Measurements from ENCODE around the gene CLEC4C. TPM values are rescaled to one million over a fixed set of nuclear protein-coding genes. Genes with fewer than 3 reads are reported as not detected.

The CLEC4C gene
- total RNA-seq (2012; rRNA removed) (not detected in 2 replicates), polyA plus RNA-seq (2012; rRNA removed) (not detected in 2 replicates), Bru-seq, nascent RNA (not detected), BruChase-seq, experiment 1, labeled RNA remaining after a 6-hour chase (not detected), BruChase-seq, experiment 2, labeled RNA remaining after a 2-hour chase (not detected)
- polyA plus RNA-seq (2012; cell fraction: cytosol; rRNA removed) = not detected in 2 replicates
- not detected in 2 replicates for polyA plus RNA-seq (2012; cell fraction: nucleus; rRNA removed; ENCODE audit: low replicate concordance)
- long read RNA-seq = 0 reads

- dilution Hi-C loops (cut with HindIII; ENCODE audit: low sequenced_read_pairs, unreplicated experiment) = no loop called here
- H3K9me1 ChIP-seq (ENCODE audit: insufficient read depth, low read length) = no peaks in the 10 kb centered on the region
- in situ Hi-C loops (cut with MboI; ENCODE audit: low sequenced_read_pairs) = no loop called here
- no peak within 1 kb of the TSS for H3K9ac ChIP-seq (ENCODE audit: low read depth, low read length)
- no peak within 1 kb of the TSS for H3K56ac ChIP-seq (ENCODE audit: extremely low read depth, insufficient read depth, low read length)
- H3K4me1 ChIP-seq (ENCODE audit: control insufficient read depth, insufficient read depth, low read length) = no peaks in the 10 kb centered on the region
- H2BK120ac ChIP-seq (ENCODE audit: low read depth, low read length) = no peak within 1 kb of the TSS
- H3K79me1 ChIP-seq (ENCODE audit: low read depth in 1 of 2, low read length in 2 of 2) = no peaks in the 10 kb centered on the region
- no peak for DNase-seq
- no peak for TF ChIP-seq MAFK (IDR thresholded peaks at IDR 0.05; ENCODE audit: low read depth, low read length)
- TF ChIP-seq, protein P1, sequence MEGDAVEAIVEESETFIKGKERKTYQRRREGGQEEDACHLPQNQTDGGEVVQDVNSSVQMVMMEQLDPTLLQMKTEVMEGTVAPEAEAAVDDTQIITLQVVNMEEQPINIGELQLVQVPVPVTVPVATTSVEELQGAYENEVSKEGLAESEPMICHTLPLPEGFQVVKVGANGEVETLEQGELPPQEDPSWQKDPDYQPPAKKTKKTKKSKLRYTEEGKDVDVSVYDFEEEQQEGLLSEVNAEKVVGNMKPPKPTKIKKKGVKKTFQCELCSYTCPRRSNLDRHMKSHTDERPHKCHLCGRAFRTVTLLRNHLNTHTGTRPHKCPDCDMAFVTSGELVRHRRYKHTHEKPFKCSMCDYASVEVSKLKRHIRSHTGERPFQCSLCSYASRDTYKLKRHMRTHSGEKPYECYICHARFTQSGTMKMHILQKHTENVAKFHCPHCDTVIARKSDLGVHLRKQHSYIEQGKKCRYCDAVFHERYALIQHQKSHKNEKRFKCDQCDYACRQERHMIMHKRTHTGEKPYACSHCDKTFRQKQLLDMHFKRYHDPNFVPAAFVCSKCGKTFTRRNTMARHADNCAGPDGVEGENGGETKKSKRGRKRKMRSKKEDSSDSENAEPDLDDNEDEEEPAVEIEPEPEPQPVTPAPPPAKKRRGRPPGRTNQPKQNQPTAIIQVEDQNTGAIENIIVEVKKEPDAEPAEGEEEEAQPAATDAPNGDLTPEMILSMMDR (conservative IDR thresholded peaks at IDR 0.05; ENCODE audit: low read depth, low read length) = no peak
- no peak for TF ChIP-seq BHLHE40 (IDR thresholded peaks at IDR 0.05; ENCODE audit: low read depth, low read length)
- TF ChIP-seq RAD21 (IDR thresholded peaks at IDR 0.05; ENCODE audit: low read length) = no peak
- TF ChIP-seq RCOR1 (IDR thresholded peaks at IDR 0.05; ENCODE audit: insufficient replicate concordance, low read length) = no peak
- no peak for TF ChIP-seq POLR2A (IDR thresholded peaks at IDR 0.05; ENCODE audit: low read depth, low read length)
- no peak for TF ChIP-seq ELK1 (IDR thresholded peaks at IDR 0.05; ENCODE audit: borderline replicate concordance, low read depth, low read length)
- no peak for TF ChIP-seq RFX5 (IDR thresholded peaks at IDR 0.05; ENCODE audit: low read depth, low read length)
- TF ChIP-seq CHD1 (IDR thresholded peaks at IDR 0.05; ENCODE audit: low read depth, low read length) = no peak
- no peak for TF ChIP-seq CEBPB (IDR thresholded peaks at IDR 0.05; ENCODE audit: low read depth, low read length)
- TF ChIP-seq MAZ (IDR thresholded peaks at IDR 0.05; ENCODE audit: borderline replicate concordance, low read depth, low read length) = no peak
- TF ChIP-seq MXI1 (IDR thresholded peaks at IDR 0.05; ENCODE audit: borderline replicate concordance, low read depth, low read length) = no peak
- TF ChIP-seq, protein P2, sequence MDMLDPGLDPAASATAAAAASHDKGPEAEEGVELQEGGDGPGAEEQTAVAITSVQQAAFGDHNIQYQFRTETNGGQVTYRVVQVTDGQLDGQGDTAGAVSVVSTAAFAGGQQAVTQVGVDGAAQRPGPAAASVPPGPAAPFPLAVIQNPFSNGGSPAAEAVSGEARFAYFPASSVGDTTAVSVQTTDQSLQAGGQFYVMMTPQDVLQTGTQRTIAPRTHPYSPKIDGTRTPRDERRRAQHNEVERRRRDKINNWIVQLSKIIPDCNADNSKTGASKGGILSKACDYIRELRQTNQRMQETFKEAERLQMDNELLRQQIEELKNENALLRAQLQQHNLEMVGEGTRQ (IDR thresholded peaks at IDR 0.05; ENCODE audit: low read depth, low read length) = no peak
- no peak for TF ChIP-seq NFE2L2 (IDR thresholded peaks at IDR 0.05; ENCODE audit: low read depth, low read length)
- TF ChIP-seq FOS (IDR thresholded peaks at IDR 0.05; ENCODE audit: low read depth, low read length) = no peak
- no peak for TF ChIP-seq SMC3 (IDR thresholded peaks at IDR 0.05; ENCODE audit: low read depth, low read length)
- H4K20me1 ChIP-seq (ENCODE audit: insufficient read depth, low read length) = no peaks in the 10 kb centered on the region
- H4K8ac ChIP-seq (ENCODE audit: low read depth in 2 of 2, low read length in 2 of 2) = no peak within 1 kb of the TSS
- no peak within 1 kb of the TSS for H3K23ac ChIP-seq (ENCODE audit: low read depth, low read length)
- H4K5ac ChIP-seq (ENCODE audit: low read depth, low read length) = no peak within 1 kb of the TSS
- H2BK5ac ChIP-seq (ENCODE audit: low read depth, low read length, poor library complexity, severe bottlenecking) = no peak within 1 kb of the TSS
- H3K4me2 ChIP-seq (ENCODE audit: low read depth, low read length) = no peak within 1 kb of the TSS
- H2AK5ac ChIP-seq (ENCODE audit: low read depth, low read length) = no peak within 1 kb of the TSS
- WGBS, 2 experiments (ENCODE audit: extremely low coverage in 2 of 2, insufficient read length in 1 of 2) = 50% methylated on average over 2 of the region's 5 CpGs; no CpG with 5 or more reads in 1 of the 2 experiments
- no peak within 1 kb of the TSS for H2AFZ ChIP-seq (replicated peaks; ENCODE audit: low read length, poor library complexity)
- H3K4ac ChIP-seq (ENCODE audit: low read depth, low read length) = no peak within 1 kb of the TSS
- CTCF ChIA-PET = no interaction called here
- no peak for ATAC-seq (ENCODE audit: low read depth)
- no peak within 1 kb of the TSS for H2AK9ac ChIP-seq (replicated peaks; ENCODE audit: low read depth, low read length, poor library complexity)
- H3K14ac ChIP-seq (replicated peaks; ENCODE audit: low read depth, low read length) = no peak within 1 kb of the TSS
- BruUV-seq (replicated peaks) = no TSS peak
- H3K27me3 ChIP-seq (ENCODE audit: control insufficient read depth, insufficient read depth, low read length) = no peaks in the 10 kb centered on the region
- H3K4me3 ChIP-seq (ENCODE audit: insufficient read depth, low read depth, low read length) = no peak within 1 kb of the TSS
- peaks cover 10% of the 10 kb centered on the region for H3K9me3 ChIP-seq (ENCODE audit: control insufficient read depth, insufficient read depth, low read length)
- POLR2A ChIA-PET (ENCODE audit: unreplicated experiment) = no interaction called here
- H3K18ac ChIP-seq (ENCODE audit: low read depth, low read length) = no peak within 1 kb of the TSS
- H3K36me3 ChIP-seq (ENCODE audit: control insufficient read depth, insufficient read depth, low read length) = no peaks in the 10 kb centered on the region
- no peak within 1 kb of the TSS for H2BK20ac ChIP-seq (ENCODE audit: low read depth, low read length)
- H2BK15ac ChIP-seq (ENCODE audit: low read depth, low read length) = no peak within 1 kb of the TSS
- no peak within 1 kb of the TSS for H4K91ac ChIP-seq (ENCODE audit: insufficient read depth, low read depth, low read length)
- H3K27ac ChIP-seq (ENCODE audit: insufficient read depth, low read length) = no peak within 1 kb of the TSS
- intact Hi-C loops (cut with micrococcal nuclease) = no loop called here
Observed at GRCh38 chr12:7747246-7747645, at the start of gene CLEC4C. CLEC4C (minus strand) TSS chr12:7747375; CDS start chr12:7747348, 27 bp downstream.

Measured in IMR-90 (cell line).